A172 (cell line): ENCODE measurements around the gene PIGB. TPM values are rescaled to one million over a fixed set of nuclear protein-coding genes. Genes with fewer than 3 reads are reported as not detected.
"Not testable (repeated sequence)": the region's sequence is repeated elsewhere in the genome, so short reads cannot be mapped to it uniquely, and the experiment has no call there.

Source experiments
- DNase-seq: peaks from one replicate; pipeline ENCODE4 v3.0.0-alpha.2; 2015; ENCODE audit warnings: low spot score
- total RNA-seq: library from RNA; depleted of rRNA; stranded (reverse); fragments of >200 nt; shearing (Covaris generic); gene quantifications from 2 replicates; pipeline ENCODE4 v1.2.3, GENCODE V29; 2014; rRNA removed

PIGB gene
- total RNA-seq, 1 experiment from 2014 or later = 18.2 TPM

DNA sequence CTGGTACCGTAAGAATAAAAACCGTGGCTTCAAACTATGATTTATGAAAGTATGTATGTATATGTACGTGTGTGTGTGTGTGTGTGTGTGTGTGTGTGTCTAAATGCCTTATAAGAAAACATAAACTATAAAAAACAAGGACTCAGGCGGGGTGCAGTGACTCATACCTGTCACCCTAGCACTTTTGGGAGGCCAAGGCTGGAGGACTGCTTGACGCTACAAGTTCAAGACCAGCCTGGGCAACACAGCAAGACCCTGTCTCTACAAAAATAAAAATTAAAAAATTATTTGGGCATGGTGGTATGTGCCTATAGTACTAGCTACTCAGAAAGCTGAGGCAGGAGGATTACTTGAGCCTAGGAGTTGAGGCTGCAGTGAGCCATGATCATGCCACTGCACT is 60.1 kb downstream of the PIGB start:
- no peak for DNase-seq

GRCh38 chr15:55381595-55381994 is 62.6 kb downstream of the PIGB start:
- no peak for DNase-seq

DNA sequence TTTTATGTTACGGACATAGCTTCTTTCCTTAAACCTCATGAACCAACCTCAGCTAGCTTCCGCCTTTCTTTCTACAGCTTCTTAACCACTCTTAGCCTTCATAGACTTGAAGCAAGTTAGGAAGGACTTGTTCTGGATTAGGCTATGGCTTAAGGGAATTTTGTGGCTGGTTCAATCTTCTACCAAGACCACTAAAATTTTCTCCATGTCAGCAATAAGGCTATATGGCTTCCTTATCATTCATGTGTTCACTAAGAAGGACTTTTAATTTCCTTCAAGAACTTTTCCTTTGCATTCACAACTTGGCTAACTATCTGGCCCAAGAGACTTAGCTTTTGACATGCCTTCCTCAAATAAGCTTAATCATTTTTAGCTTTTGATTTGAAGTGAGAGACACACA is 64.7 kb downstream of the PIGB start:
- DNase-seq = no peak

- DNase-seq = no peak
Observed at GRCh38 chr15:55387027-55387426, 68.0 kb downstream of the PIGB start.

GRCh38 chr15:55389264-55389607 is 70.2 kb downstream of the PIGB start:
- DNase-seq = no peak

- DNase-seq = no peak
Observed at GRCh38 chr15:55394694-55395093, 75.7 kb downstream of the PIGB start.

GRCh38 chr15:55398243-55398642 is 79.2 kb downstream of the PIGB start:
- DNase-seq = no peak

DNA sequence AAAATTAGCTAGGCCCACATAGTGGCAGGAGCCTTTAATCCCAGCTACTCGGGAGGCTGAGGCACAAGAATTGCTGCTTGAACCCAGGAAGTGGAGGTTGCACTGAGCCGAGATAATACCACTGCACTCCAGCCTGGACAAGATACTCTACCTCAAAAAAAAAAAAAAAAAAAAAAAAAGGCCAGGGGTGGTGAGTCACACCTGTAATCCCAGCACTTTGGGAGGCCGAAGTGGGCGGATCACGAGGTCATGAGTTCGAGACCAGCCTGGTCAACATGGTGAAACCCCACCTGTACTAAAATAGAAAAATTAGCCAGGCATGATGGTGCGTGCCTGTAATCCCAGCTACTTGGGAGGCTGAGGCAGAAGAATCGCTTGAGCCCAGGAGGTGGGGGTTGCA is 81.0 kb downstream of the PIGB start:
- not testable (repeated sequence) for DNase-seq

GRCh38 chr15:55401786-55402246 is 82.8 kb downstream of the PIGB start:
- no peak for DNase-seq

GRCh38 chr15:55402707-55403106 is 83.7 kb downstream of the PIGB start:
- no peak for DNase-seq

DNA sequence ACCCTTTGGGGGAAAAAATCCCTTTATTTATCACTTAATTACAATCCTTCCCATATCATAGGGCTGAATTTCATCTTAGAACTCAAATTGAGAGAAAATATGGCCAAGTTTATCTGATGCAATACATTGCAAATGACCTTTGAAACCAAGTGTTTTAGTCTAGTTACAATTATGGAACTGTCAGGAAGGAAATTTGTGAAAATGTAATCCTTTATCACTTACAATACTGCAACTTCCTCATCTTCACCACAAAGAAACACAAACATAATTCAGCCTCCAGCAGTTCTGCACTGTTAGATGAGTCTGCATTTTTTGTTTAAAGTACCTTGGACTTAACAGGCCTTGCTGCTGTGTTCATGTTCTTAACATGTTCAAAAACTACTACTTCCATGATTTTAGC is 84.5 kb downstream of the PIGB start:
- peak; percentile 27 for DNase-seq

Other genes starting within 250 kb of the PIGB start
- 100.0 and 130 TPM in 2 replicates for gene RSL24D1, start 122.3 kb upstream of the PIGB start, total RNA-seq
- 5.3 and 17.0 TPM in 2 replicates for gene RAB27A, start 29.4 kb upstream of the PIGB start, total RNA-seq
- gene PIGBOS1, start 99 bp upstream of the PIGB start, total RNA-seq = 17.7 and 26.6 TPM in 2 replicates
- 61.1 and 91.3 TPM in 2 replicates for gene CCPG1, start 89.1 kb downstream of the PIGB start, total RNA-seq
- gene PIERCE2, start 89.3 kb downstream of the PIGB start, total RNA-seq = 1.0 and 10.1 TPM in 2 replicates
- 12.7 and 17.1 TPM in 2 replicates for gene DNAAF4, start 189.0 kb downstream of the PIGB start, total RNA-seq